ENCODE measurements around the gene OR2V2.
A peak's percentile ranks its signal among the peaks of the same experiment; 100 is the strongest.

The OR2V2 gene

GRCh38 chr5:181207214-181207959, 60.0 kb downstream of the OR2V2 start:
- DNase-seq = peak; percentile 83 to 90 (median 86)

- no peak for DNase-seq
Measured at GRCh38 chr5:181207960-181208253, 60.5 kb downstream of the OR2V2 start.
